Osteoblast (primary cell): Measurements from ENCODE around the gene NES. TPM values are rescaled to one million over a fixed set of nuclear protein-coding genes. Genes with fewer than 3 reads are reported as not detected.

Experiments
- DNase-seq: peaks from one replicate; pipeline ENCODE4 v3.0.0; 2011; ENCODE audit warnings: low spot score, mixed read lengths; ENCODE audit not compliant: insufficient read length; ENCODE audit errors: missing footprints
- H2AFZ ChIP-seq: 2 replicates; pipeline ENCODE4 v1.6.0; 2011; ENCODE audit warnings: mild to moderate bottlenecking, low read length
- H3K27ac ChIP-seq: 2 replicates; pipeline ENCODE4 v1.5.1; 2011; ENCODE audit warnings: mild to moderate bottlenecking, low read depth, low read length, moderate library complexity
- H3K27me3 ChIP-seq: 2 replicates; pipeline ENCODE4 v1.6.0; 2012; ENCODE audit warnings: mild to moderate bottlenecking, control low read depth, inconsistent platforms, low read length, moderate library complexity; ENCODE audit not compliant: insufficient read depth
- H3K36me3 ChIP-seq: 2 replicates; pipeline ENCODE4 v1.5.1; 2011; ENCODE audit warnings: mild to moderate bottlenecking, low read length, control low read depth, moderate library complexity; ENCODE audit not compliant: insufficient read depth
- H3K4me1 ChIP-seq: 2 replicates; pipeline ENCODE4 v1.5.1; 2011; ENCODE audit warnings: mild to moderate bottlenecking, low read length, control low read depth, moderate library complexity; ENCODE audit not compliant: insufficient read depth
- H3K4me2 ChIP-seq: 2 replicates; pipeline ENCODE4 v1.6.0; 2011; ENCODE audit warnings: mild to moderate bottlenecking, low read length; ENCODE audit not compliant: insufficient read depth
- H3K4me3 ChIP-seq: fragments of 200-600 bp; sonication (generic); 3 replicates; pipeline ENCODE4 v1.5.1; 2012; ENCODE audit warnings: mild to moderate bottlenecking, low read length, inconsistent platforms; ENCODE audit not compliant: insufficient read depth
- H3K79me2 ChIP-seq: 2 replicates; pipeline ENCODE4 v1.6.0; 2012; ENCODE audit warnings: mild to moderate bottlenecking, low read length, control low read depth, inconsistent platforms; ENCODE audit not compliant: insufficient read depth
- H3K9me3 ChIP-seq: 2 replicates; pipeline ENCODE4 v1.5.1; 2011; ENCODE audit warnings: low read depth, low read length, control low read depth
- H4K20me1 ChIP-seq: 2 replicates; pipeline ENCODE4 v1.6.0; 2012; ENCODE audit warnings: mild to moderate bottlenecking, low read length, control low read depth; ENCODE audit not compliant: insufficient read depth
- total RNA-seq: library from RNA; depleted of rRNA; stranded (reverse); fragments of >200 nt; gene quantifications from 2 replicates; pipeline ENCODE4 v1.2.3, GENCODE V29; 2012
- TF ChIP-seq, protein P1 (sequence below): IDR thresholded peaks from 2 replicates; pipeline ENCODE4 v1.5.1; 2011; ENCODE audit warnings: mild to moderate bottlenecking, low read depth, low read length, moderate library complexity; ENCODE audit errors: extremely low read depth

The NES gene
- total RNA-seq, 1 donor, result 0.36 TPM

- peaks cover 45% of the 10 kb centered on the region for H3K4me1 ChIP-seq
- no peak overlapping the region for H2AFZ ChIP-seq
- peaks cover 34% of the 10 kb centered on the region for H3K27me3 ChIP-seq
- no peak overlapping the region for H3K4me3 ChIP-seq
- no peak overlapping the region for H3K27ac ChIP-seq
- DNase-seq, result peak; percentile 38
- TF ChIP-seq, protein P1, sequence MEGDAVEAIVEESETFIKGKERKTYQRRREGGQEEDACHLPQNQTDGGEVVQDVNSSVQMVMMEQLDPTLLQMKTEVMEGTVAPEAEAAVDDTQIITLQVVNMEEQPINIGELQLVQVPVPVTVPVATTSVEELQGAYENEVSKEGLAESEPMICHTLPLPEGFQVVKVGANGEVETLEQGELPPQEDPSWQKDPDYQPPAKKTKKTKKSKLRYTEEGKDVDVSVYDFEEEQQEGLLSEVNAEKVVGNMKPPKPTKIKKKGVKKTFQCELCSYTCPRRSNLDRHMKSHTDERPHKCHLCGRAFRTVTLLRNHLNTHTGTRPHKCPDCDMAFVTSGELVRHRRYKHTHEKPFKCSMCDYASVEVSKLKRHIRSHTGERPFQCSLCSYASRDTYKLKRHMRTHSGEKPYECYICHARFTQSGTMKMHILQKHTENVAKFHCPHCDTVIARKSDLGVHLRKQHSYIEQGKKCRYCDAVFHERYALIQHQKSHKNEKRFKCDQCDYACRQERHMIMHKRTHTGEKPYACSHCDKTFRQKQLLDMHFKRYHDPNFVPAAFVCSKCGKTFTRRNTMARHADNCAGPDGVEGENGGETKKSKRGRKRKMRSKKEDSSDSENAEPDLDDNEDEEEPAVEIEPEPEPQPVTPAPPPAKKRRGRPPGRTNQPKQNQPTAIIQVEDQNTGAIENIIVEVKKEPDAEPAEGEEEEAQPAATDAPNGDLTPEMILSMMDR, result no peak
- no peaks in the 10 kb centered on the region for H3K36me3 ChIP-seq
- H3K9me3 ChIP-seq, result no peaks in the 10 kb centered on the region
- H3K4me2 ChIP-seq, result no peak overlapping the region
- no peaks in the 10 kb centered on the region for H3K79me2 ChIP-seq
- H4K20me1 ChIP-seq, result no peaks in the 10 kb centered on the region
These were observed 18.7 kb downstream of the NES start for GRCh38 chr1:156658496-156658895.

DNA sequence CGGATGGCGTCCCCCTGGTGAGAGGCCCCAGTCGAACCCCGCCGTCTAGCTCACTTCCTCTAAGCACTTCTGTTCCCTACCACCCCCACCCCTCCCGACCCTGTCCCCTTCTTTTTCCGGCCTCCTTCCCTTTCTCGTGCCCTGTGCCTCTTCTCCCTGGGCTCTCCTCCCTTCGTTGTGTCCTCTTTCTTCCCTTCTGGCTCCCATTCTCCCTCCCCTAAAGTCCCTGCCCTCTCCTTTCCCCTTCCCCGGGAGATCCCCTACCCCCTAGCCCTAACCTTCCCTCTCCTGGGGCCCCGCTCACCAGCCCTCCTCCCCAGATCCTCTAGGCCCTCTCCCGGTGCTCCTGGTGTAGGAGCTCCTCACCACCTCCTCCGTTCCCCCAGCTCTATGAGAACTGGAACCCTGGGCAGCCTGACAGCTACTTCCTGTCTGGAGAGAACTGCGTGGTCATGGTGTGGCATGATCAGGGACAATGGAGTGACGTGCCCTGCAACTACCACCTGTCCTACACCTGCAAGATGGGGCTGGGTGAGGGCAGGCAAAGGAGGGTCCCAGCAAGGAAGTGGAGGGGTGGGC lies 19.4 kb downstream of the NES start:
- H3K4me3 ChIP-seq, result no peak overlapping the region
- TF ChIP-seq, protein P1, result no peak

GRCh38 chr1:156656806-156657740 lies 20.1 kb downstream of the NES start:
- Histone ChIP-seq H3K4me3 (peak overlapping the region; percentile 53), H3K4me2 (peak overlapping the region; percentile 51), H3K27ac (no peak overlapping the region), H3K4me1 (peaks cover 30% of the 10 kb centered on the region), H3K79me2 (no peaks in the 10 kb centered on the region), H4K20me1 (peaks cover 5% of the 10 kb centered on the region), H2AFZ (peak overlapping the region; percentile 15), H3K9me3 (no peaks in the 10 kb centered on the region), H3K36me3 (no peaks in the 10 kb centered on the region), H3K27me3 (peaks cover 41% of the 10 kb centered on the region)
- TF ChIP-seq, protein P1, result peak; percentile 93
- DNase-seq, result peak; percentile 98

More for the DNA sequence above, 19.4 kb downstream of the NES start:
- no peak overlapping the region for H2AFZ ChIP-seq
- H3K36me3 ChIP-seq, result no peaks in the 10 kb centered on the region
- H3K4me2 ChIP-seq, result peak overlapping the region; percentile 51
- H4K20me1 ChIP-seq, result no peaks in the 10 kb centered on the region
- peak; percentile 62 for DNase-seq
- H3K79me2 ChIP-seq, result no peaks in the 10 kb centered on the region
- H3K27me3 ChIP-seq, result peaks cover 41% of the 10 kb centered on the region
- H3K27ac ChIP-seq, result no peak overlapping the region
- H3K9me3 ChIP-seq, result no peaks in the 10 kb centered on the region
- H3K4me1 ChIP-seq, result peaks cover 38% of the 10 kb centered on the region
